Measurements from ENCODE around the gene INPP5A. TPM values are rescaled to one million over a fixed set of nuclear protein-coding genes. Genes with fewer than 3 reads are reported as not detected.

Gene INPP5A
- total and polyA plus RNA-seq, 10 of the 15 experiments (the other 5 are each of a cell fraction or from before 2014, with no cell fraction given) = 0.52 to 15.0 (median 6.3) TPM

DNA sequence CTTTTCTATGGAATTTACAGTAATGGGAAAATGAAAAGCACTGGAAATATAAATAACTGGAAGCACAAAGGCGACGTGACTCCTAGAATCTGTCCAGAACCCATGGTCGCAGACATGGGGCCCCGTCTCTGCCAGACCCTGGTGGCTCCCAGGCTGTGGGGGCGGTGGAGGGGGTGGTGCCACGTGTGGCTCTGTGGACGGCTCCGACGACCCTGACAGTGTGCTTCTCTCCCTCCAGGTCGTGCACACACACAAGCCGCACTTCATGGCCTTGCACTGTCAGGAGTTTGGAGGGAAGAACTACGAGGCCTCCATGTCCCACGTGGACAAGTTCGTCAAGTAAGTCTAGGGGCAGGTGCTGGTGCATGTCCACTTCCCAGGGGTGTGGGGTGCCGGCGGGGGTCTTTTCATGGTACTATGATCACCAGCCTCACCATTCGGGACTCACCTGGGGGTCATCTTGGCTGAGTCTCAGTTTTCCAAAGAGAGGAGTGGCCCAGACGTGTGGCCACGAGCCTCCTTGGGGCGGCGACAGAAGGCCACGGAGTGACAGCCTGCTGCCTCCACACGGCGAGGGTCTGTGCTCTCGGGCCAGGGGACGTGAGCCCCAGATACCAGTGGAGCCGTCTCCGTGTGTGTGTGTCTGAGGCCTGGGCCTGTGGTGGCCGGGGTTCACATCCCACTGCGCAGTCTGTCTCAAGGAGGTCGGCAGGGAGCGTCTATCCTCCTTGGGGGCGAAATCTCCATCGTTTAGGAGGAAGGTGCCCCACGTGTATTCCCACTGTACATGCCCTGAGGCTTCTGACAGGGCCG lies 108.2 kb downstream of the INPP5A start (continued):
- TF ChIP-seq, protein P1, sequence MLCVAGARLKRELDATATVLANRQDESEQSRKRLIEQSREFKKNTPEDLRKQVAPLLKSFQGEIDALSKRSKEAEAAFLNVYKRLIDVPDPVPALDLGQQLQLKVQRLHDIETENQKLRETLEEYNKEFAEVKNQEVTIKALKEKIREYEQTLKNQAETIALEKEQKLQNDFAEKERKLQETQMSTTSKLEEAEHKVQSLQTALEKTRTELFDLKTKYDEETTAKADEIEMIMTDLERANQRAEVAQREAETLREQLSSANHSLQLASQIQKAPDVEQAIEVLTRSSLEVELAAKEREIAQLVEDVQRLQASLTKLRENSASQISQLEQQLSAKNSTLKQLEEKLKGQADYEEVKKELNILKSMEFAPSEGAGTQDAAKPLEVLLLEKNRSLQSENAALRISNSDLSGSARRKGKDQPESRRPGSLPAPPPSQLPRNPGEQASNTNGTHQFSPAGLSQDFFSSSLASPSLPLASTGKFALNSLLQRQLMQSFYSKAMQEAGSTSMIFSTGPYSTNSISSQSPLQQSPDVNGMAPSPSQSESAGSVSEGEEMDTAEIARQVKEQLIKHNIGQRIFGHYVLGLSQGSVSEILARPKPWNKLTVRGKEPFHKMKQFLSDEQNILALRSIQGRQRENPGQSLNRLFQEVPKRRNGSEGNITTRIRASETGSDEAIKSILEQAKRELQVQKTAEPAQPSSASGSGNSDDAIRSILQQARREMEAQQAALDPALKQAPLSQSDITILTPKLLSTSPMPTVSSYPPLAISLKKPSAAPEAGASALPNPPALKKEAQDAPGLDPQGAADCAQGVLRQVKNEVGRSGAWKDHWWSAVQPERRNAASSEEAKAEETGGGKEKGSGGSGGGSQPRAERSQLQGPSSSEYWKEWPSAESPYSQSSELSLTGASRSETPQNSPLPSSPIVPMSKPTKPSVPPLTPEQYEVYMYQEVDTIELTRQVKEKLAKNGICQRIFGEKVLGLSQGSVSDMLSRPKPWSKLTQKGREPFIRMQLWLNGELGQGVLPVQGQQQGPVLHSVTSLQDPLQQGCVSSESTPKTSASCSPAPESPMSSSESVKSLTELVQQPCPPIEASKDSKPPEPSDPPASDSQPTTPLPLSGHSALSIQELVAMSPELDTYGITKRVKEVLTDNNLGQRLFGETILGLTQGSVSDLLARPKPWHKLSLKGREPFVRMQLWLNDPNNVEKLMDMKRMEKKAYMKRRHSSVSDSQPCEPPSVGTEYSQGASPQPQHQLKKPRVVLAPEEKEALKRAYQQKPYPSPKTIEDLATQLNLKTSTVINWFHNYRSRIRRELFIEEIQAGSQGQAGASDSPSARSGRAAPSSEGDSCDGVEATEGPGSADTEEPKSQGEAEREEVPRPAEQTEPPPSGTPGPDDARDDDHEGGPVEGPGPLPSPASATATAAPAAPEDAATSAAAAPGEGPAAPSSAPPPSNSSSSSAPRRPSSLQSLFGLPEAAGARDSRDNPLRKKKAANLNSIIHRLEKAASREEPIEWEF (IDR thresholded peaks at IDR 0.05; ENCODE audit: insufficient replicate concordance, low read depth, low read length) = no peak
- TF ChIP-seq MTA3 (IDR thresholded peaks at IDR 0.05; ENCODE audit: borderline replicate concordance, low read length) (no peak), ZZZ3 (IDR thresholded peaks at IDR 0.05; ENCODE audit: control insufficient read depth, insufficient read length, low read depth) (no peak), LARP7 (IDR thresholded peaks at IDR 0.05) (no peak), HDGF (IDR thresholded peaks at IDR 0.05) (no peak)
- TF ChIP-seq, protein P2, sequence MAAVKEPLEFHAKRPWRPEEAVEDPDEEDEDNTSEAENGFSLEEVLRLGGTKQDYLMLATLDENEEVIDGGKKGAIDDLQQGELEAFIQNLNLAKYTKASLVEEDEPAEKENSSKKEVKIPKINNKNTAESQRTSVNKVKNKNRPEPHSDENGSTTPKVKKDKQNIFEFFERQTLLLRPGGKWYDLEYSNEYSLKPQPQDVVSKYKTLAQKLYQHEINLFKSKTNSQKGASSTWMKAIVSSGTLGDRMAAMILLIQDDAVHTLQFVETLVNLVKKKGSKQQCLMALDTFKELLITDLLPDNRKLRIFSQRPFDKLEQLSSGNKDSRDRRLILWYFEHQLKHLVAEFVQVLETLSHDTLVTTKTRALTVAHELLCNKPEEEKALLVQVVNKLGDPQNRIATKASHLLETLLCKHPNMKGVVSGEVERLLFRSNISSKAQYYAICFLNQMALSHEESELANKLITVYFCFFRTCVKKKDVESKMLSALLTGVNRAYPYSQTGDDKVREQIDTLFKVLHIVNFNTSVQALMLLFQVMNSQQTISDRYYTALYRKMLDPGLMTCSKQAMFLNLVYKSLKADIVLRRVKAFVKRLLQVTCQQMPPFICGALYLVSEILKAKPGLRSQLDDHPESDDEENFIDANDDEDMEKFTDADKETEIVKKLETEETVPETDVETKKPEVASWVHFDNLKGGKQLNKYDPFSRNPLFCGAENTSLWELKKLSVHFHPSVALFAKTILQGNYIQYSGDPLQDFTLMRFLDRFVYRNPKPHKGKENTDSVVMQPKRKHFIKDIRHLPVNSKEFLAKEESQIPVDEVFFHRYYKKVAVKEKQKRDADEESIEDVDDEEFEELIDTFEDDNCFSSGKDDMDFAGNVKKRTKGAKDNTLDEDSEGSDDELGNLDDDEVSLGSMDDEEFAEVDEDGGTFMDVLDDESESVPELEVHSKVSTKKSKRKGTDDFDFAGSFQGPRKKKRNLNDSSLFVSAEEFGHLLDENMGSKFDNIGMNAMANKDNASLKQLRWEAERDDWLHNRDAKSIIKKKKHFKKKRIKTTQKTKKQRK (IDR thresholded peaks at IDR 0.05; ENCODE audit: low read depth, low read length) = no peak

Data from GM12878 (cell line).